Smooth muscle cell (in vitro differentiated cells): ENCODE results near the gene HDAC8. TPM values are rescaled to one million over a fixed set of nuclear protein-coding genes. Genes with fewer than 3 reads are reported as not detected.

Source experiments
- DNase-seq: peaks from one replicate; lab custom pipeline; 2025; ENCODE audit not compliant: unreplicated experiment; lab: John Stamatoyannopoulos, UW
- H2AFZ ChIP-seq: fragments of 200-600 bp; sonication (generic); 2 replicates; pipeline ENCODE4 v1.6.0; 2016; ENCODE audit warnings: antibody characterized with exemption, low read depth, mild to moderate bottlenecking
- H3F3A ChIP-seq: fragments of 200-600 bp; sonication (generic); 2 replicates; pipeline ENCODE4 v1.6.0; 2017; ENCODE audit warnings: antibody characterized with exemption, low read depth
- H3K27ac ChIP-seq: fragments of 200-600 bp; sonication (generic); 2 replicates; pipeline ENCODE4 v1.5.1; 2016; ENCODE audit warnings: low read depth, mild to moderate bottlenecking
- H3K27me3 ChIP-seq: fragments of 200-600 bp; sonication (generic); 2 replicates; pipeline ENCODE4 v1.6.1; 2016; ENCODE audit warnings: low read depth, mild to moderate bottlenecking
- H3K36me3 ChIP-seq: fragments of 200-600 bp; sonication (generic); 2 replicates; pipeline ENCODE4 v1.5.1; 2016; ENCODE audit warnings: low read depth
- H3K4me1 ChIP-seq: fragments of 200-600 bp; sonication (generic); 2 replicates; pipeline ENCODE4 v1.5.1; 2016; ENCODE audit warnings: low read depth
- H3K4me2 ChIP-seq: fragments of 200-600 bp; sonication (generic); 2 replicates; pipeline ENCODE4 v1.6.0; 2016; ENCODE audit warnings: mild to moderate bottlenecking
- H3K4me3 ChIP-seq: fragments of 200-600 bp; sonication (generic); 2 replicates; pipeline ENCODE4 v1.5.1; 2016; ENCODE audit warnings: mild to moderate bottlenecking
- H3K79me2 ChIP-seq: fragments of 200-600 bp; sonication (generic); 2 replicates; pipeline ENCODE4 v1.6.0; 2016; ENCODE audit warnings: low read depth, mild to moderate bottlenecking
- H3K9ac ChIP-seq: fragments of 200-600 bp; sonication (generic); 2 replicates; pipeline ENCODE4 v1.6.0; 2016; ENCODE audit warnings: low read depth
- H3K9me3 ChIP-seq: fragments of 200-600 bp; sonication (generic); replicated peaks from 2 replicates; pipeline ENCODE4 v1.5.1; 2016; ENCODE audit warnings: low read depth
- H4K20me1 ChIP-seq: fragments of 200-600 bp; sonication (generic); 2 replicates; pipeline ENCODE4 v1.6.0; 2016; ENCODE audit warnings: low read depth
- CTCF ChIP-seq: fragments of 200-600 bp; sonication (generic); IDR thresholded peaks from 2 replicates; pipeline ENCODE4 v1.5.1; 2017; ENCODE audit warnings: borderline replicate concordance, mild to moderate bottlenecking, antibody characterized with exemption; ENCODE audit not compliant: insufficient read depth, poor library complexity, severe bottlenecking
- WGBS: methylation state at CpG from one replicate; pipeline ENCODE4 v1.1.7; 2016; ENCODE audit warnings: low lambda C conversion rate; 5-methylcytosine and 5-hydroxymethylcytosine counted together
- polyA plus RNA-seq: library from polyadenylated mRNA; unstranded; fragments of >200 nt; fragmentation: Nextera tagmentation; extraction: Ambion mirVana; gene quantifications from 2 replicates; pipeline ENCODE4 v1.2.1, GENCODE V29; 2016
- total RNA-seq: library from RNA; depleted of rRNA; stranded (reverse); fragments of >200 nt; gene quantifications from 2 replicates; pipeline ENCODE4 v1.2.3, GENCODE V29; 2014

Gene HDAC8
- total and polyA plus RNA-seq, 2 experiments from 2014 or later, result 23.1 to 40.7 TPM

DNA sequence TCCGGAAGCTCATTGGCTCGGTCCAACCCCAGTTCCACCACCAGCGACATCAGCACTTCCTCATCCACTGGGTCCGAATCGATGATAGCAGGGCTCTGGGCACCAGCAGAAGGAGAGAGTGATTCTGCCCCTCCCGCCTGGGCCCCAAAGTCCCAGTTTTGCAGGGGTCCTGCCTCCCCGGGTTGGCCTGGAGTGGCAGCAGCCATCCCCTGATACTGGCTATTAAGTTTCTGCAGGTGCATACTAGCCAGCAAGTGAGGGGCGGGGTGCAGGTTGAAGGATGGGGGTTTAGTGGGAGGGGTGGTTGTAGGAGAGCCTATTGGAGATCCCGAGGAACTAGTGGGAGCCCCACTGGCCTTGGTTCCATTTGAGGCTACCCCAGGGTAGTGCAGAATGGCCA is 270.9 kb downstream of the HDAC8 start:
- H4K20me1 ChIP-seq, result no peaks in the 10 kb centered on the region
- 84% methylated on average over 9 of the region's 9 CpGs for WGBS
- H3K4me2 ChIP-seq, result no peak overlapping the region
- no peak overlapping the region for H3K9ac ChIP-seq
- no peaks in the 10 kb centered on the region for H3K79me2 ChIP-seq
- no peaks in the 10 kb centered on the region for H3K4me1 ChIP-seq
- TF ChIP-seq CTCF, result no peak
- H3K4me3 ChIP-seq, result no peak overlapping the region
- H3K36me3 ChIP-seq, result no peaks in the 10 kb centered on the region
- no peak overlapping the region for H2AFZ ChIP-seq
- no peak for DNase-seq
- H3F3A ChIP-seq, result no peaks in the 10 kb centered on the region
- H3K9me3 ChIP-seq, result no peaks in the 10 kb centered on the region
- no peak overlapping the region for H3K27ac ChIP-seq
- peaks cover 37% of the 10 kb centered on the region for H3K27me3 ChIP-seq

- Histone ChIP-seq H3K9ac (no peak overlapping the region), H3K79me2 (no peaks in the 10 kb centered on the region), H3K27me3 (peaks cover 29% of the 10 kb centered on the region), H3K4me2 (no peak overlapping the region), H3K4me1 (no peaks in the 10 kb centered on the region), H3F3A (no peaks in the 10 kb centered on the region), H2AFZ (no peak overlapping the region), H3K9me3 (no peaks in the 10 kb centered on the region), H3K36me3 (no peaks in the 10 kb centered on the region), H4K20me1 (no peaks in the 10 kb centered on the region), H3K4me3 (no peak overlapping the region), H3K27ac (no peak overlapping the region)
- no peak for TF ChIP-seq CTCF
- DNase-seq, result no peak
- 72% methylated on average over 4 of the region's 4 CpGs for WGBS
Measured at GRCh38 chrX:72299891-72300630, 272.6 kb downstream of the HDAC8 start.

DNA sequence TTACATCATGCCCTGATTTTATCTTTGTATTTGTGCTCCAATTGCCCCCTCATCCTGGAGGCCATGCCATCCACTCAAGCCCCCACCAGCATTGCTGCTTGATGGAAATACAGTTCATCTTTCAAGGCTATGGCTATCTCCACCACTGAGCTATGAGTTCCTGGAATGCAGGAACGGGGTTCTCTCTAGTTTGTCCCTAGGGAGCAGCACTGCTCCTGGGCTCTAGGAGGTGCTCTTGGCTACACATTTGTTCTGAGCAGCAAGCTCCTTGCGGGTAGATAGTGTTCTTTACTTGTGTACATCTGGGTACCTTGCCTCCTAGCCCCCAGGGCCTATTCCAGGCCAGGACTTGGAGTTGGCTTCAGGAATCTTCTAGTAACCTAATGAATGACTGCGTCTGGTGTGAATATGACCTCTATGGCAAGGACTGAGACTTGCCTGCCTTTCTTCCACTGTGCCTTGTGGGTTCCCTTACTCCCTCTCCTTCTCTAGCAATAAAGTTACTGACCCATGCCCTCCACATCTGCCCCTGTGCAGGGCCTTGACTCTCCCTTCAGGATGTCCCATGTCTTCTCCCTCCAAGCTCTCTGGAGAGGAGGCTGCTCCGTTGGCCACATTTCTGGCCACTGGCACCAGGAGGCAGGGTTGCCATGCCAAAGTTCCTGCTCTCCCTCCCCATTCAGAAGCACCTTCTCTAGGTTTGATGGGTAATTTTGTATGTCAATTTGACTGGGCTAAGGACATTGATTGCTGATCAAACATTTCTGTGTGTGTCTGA is 274.5 kb downstream of the HDAC8 start:
- Histone ChIP-seq H3K9me3 (no peaks in the 10 kb centered on the region), H3F3A (no peaks in the 10 kb centered on the region), H3K4me2 (no peak overlapping the region), H3K36me3 (no peaks in the 10 kb centered on the region), H3K9ac (no peak overlapping the region), H3K79me2 (no peaks in the 10 kb centered on the region), H4K20me1 (no peaks in the 10 kb centered on the region), H2AFZ (no peak overlapping the region), H3K27me3 (peaks cover 10% of the 10 kb centered on the region), H3K4me1 (no peaks in the 10 kb centered on the region), H3K4me3 (no peak overlapping the region), H3K27ac (no peak overlapping the region)
- no peak for DNase-seq
- TF ChIP-seq CTCF, result no peak
- WGBS, result 49% methylated on average over 4 of the region's 4 CpGs
